Lower leg skin (tissue), 3 donors: Measurements from ENCODE around the gene ADGRL1.

ENCODE experiments used
- CTCF ChIP-seq, 3 donors: fragments of 450-650 bp; IDR thresholded peaks; one replicate each; pipeline ENCODE4 v1.5.1; 2016; ENCODE audit warnings: antibody characterized with exemption in 3 of 3, mild to moderate bottlenecking in 3 of 3, moderate library complexity in 2 of 3
- POLR2A ChIP-seq, 2 donors: fragments of 450-650 bp; IDR thresholded peaks; one replicate each; pipeline ENCODE4 v1.6.1; 2016 to 2017; ENCODE audit warnings: antibody characterized with exemption in 2 of 2, mild to moderate bottlenecking in 1 of 2, moderate library complexity in 1 of 2

DNA sequence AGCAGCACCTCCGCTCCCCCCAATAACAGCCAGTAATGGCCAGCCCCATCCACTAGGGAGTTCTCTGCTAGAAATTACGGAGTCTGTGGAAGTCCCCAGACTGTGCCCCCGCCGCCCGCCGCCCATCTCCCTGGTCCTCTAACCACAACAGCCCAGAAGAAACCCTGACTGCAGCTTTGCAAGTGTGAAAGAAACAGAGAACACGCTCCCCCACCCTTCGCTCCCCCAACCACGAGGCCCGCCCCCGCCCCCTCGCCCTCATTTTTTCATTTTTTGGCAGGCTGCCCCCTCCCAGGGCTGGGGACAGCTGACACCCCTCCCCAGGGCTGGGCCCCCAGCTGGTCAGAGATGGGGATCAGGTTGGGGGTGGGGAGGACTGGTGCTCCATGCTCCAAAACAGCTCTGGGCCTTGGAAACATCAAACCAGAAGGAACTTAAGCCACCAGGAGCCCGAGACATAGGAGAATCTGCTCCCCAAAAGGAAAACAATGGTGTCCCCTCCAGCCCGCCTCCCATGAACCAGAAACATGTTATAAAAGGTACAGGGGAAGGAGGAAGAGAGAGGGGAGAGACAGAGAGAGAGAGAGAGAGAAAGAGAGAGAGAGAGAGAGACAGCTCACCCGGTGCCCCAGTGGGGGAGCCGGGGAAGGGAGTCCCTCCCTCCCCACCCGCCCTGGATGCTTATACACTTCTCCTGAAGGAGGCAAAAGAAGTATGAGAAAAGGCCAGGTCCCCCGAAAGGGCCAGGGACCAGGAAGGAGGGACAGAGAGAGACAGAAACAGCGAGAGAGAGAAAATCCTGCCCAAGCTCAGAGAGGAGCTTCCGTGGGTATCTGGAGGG lies 39.8 kb downstream of the ADGRL1 start:
- TF ChIP-seq CTCF (IDR thresholded peaks at IDR 0.05) (no peak), POLR2A (IDR thresholded peaks at IDR 0.05) (no peak)
